Activated T-helper 1 cell treated with Interleukin-2 at 50 U/mL for 16 hours (primary cell): ENCODE measurements around the gene ZNF574.

Experiments used
- DNase-seq: peaks from one replicate; pipeline ENCODE4 v3.0.0-alpha.2; 2020; ENCODE audit warnings: low read depth

ZNF574 gene

DNA sequence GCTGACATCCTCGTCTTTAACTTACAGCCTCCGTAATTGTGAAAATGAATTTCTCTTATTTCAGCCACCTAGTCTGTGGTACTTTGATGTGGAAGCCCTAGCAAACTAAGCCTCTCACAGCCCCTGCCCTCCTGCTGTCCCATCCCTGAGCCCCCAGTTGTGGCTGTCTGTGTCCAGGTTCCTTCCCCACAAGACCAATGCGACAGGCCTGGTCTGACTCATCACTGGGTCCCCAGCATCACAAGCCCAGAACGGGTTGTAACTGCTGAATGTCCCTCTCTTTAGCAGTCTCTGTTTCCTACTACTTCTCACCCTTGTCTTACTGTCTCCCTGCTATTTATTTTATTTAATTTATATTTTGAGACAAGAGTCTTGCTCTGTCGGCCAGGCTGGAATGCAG, 50.6 kb downstream of the ZNF574 start:
- DNase-seq: no peak

DNA sequence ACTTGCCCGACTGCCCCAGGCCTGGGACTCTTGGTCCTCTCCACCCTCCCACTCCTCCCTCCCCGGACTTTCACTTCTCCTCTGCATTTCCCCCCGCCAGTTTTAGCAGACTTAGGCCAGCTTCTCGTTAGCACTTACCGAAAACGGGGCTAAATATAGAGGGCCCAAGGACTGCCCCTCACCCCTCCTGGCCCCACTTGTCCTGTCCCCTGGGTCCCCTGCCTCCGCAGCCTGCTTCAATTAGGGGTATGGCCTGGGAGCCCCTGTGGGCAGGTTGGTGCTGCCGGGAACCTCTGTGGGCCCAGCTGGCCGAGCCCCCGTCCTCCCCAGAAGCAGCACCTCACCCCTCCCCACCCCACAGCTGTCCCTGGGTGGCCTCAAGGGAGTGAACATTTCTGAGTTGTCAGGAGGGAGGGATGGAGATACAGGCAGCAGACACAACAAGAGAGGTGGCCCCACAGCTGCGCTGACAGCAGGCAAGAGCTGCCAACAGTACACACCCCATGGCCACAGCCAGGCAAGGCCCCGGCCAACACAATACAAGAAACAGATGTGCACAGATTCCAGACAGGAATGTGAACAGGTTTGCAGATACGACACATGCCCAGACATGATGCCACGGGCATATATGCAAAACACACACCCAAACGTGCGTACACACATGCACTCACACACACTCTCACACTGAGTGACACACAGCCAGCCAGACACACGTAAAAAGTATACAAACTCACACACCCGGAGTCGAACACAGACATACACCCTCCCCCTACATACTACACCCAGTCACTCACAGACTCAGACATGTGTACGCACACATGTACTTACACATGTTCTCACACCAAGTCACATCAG, 53.7 kb downstream of the ZNF574 start:
- no peak for DNase-seq

DNA sequence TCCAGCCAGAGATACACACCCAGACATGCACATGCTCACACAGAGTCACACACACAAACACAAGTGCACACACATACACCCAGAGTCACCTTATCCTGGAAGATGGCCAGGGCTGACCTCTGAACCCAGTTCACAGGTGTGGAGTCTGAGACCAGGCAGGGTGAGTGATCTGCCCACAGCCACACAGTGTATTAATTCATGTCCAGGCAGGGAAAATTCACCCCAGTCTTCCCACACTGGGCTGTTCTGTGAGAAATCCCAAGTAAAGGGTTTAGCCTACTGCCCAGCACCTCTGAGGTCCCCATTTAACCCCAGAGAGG, 54.2 kb downstream of the ZNF574 start:
- no peak for DNase-seq
